GM19372 (cell line): ENCODE measurements around the gene DOCK1.

ENCODE experiments used
- ATAC-seq: cut with Tn5 transposase; IDR thresholded peaks from one replicate; pipeline ENCODE4 v1.9.1; 2021; ENCODE audit warnings: mild to moderate bottlenecking, low read depth, moderate library complexity; ENCODE audit not compliant: unreplicated experiment

DOCK1 gene

DNA sequence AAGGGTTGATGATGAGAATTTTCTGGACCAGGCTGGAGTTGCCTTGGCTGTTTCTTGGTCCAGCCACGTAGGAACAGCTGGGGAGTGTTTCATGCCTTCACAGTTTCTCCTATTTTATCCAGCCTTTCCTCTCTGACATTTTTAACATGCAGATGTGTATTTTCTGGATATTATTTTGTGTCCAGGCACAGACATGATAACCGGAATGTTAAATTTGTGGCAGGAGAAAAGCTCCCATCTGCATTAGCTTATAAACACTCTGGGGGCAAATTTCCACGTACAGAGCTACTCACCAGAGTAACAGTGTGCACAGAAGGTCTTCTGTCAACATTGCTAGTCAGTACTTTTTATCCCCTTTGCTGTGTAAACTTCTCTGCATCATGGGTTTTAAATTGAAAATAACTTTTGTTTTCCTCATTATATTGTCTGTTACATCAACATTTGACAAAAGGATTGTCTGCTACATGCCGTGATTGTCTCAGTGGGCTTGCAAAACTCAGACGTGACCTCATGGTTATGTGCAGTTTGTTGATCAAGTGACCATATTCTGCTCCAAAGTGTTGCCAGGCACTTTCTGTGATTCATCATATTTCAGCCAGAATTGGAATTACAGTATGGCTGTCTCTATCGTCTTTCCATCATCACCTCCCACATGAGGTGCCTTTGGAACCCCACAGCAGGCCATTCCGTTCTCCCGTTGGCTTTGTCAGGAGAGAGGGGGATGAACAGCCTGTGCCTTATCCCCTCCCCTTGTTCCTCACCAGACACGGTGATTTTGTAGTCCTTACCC, 249.8 kb downstream of the DOCK1 start:
- no peak for ATAC-seq

GRCh38 chr10:127157089-127157488, 251.9 kb downstream of the DOCK1 start:
- no peak for ATAC-seq

GRCh38 chr10:127157506-127158200, 252.4 kb downstream of the DOCK1 start:
- no peak for ATAC-seq

DNA sequence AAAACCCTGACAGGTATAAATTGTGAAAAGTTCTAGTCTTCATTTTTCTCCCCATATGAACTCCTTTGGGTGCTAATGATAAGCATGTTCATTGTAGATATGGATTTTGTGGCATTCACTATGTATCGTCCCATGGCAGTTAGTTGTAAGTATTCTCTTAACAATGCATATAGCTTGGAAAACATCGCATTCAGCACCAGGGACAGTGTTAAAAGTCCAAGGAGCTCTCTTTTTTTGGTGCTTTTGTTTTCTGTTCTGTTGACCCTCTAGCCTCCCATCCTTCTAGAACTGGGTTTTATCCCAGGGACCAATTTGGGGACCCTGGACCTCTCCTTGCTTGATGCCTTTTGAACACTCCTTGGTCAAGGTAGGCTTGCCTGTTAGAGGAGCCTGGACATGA, 253.4 kb downstream of the DOCK1 start:
- no peak for ATAC-seq

DNA sequence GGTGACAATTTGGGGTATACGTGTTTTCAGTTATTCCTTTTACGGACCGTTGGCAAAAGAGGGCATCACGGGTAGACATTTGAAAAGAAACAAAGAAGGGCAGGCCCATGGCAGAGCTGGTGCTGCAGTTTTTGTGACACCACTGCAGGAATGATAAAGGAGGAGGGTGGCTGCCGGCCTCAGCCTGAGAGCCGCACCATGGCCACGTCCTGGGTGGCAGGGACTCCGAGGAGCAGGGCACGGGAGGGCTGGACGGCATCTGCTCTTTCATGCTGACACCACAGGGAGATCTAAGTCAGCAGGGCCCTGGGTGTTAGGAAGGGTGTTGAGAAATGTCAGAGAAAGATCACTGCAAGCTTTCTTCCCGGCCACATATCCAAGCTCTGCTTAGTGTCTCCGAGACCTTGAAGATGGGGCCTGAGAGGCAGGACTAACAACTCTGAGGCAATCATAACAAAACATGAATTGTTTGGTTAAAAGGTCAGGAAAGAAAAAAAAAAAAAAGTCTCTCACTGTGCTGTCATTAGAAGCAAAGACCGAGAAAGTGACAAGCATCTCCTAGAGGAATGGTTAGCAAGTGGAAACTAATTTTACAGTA, 254.5 kb downstream of the DOCK1 start:
- ATAC-seq: no peak

GRCh38 chr10:127161482-127161881, 256.3 kb downstream of the DOCK1 start:
- ATAC-seq: no peak

DNA sequence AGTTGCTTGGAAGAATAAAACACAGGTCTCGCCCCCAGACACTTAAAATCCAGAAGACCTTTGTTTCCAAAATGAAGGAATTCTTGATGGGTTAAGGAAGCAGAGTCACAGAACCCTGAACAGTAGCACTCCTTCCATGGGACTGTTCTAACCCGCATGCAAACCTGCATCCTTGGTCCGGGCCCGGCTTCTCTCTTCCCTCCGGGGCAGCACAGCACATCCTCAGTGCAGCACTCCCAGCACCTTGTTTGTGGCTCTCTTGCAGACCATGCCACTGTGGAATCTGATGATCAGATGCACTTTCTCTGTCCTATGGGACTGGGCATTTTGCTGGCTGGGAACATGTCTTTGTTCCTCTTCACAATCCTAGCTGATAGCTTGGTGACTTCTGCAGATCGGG, 257.6 kb downstream of the DOCK1 start:
- no peak for ATAC-seq

GRCh38 chr10:127168261-127168660, 263.0 kb downstream of the DOCK1 start:
- ATAC-seq: no peak

DNA sequence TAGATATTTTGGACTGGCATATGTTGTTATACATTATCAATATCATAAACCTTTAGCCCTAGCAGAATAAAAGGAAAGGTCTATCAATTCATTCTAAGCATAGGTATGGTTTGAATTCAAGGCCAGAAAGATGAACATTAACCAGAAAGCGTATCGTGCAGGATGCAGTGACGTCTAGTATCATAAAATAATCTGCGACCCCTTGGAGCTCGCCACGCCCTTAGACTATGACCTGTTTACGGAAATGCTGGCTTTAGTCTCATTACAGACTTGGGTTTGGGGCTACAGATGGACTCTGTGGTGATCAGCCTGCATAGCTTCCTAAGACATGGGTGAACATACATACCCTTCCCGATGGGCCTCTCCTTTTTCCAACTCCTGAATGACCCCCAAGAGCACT, 269.6 kb downstream of the DOCK1 start:
- no peak for ATAC-seq

DNA sequence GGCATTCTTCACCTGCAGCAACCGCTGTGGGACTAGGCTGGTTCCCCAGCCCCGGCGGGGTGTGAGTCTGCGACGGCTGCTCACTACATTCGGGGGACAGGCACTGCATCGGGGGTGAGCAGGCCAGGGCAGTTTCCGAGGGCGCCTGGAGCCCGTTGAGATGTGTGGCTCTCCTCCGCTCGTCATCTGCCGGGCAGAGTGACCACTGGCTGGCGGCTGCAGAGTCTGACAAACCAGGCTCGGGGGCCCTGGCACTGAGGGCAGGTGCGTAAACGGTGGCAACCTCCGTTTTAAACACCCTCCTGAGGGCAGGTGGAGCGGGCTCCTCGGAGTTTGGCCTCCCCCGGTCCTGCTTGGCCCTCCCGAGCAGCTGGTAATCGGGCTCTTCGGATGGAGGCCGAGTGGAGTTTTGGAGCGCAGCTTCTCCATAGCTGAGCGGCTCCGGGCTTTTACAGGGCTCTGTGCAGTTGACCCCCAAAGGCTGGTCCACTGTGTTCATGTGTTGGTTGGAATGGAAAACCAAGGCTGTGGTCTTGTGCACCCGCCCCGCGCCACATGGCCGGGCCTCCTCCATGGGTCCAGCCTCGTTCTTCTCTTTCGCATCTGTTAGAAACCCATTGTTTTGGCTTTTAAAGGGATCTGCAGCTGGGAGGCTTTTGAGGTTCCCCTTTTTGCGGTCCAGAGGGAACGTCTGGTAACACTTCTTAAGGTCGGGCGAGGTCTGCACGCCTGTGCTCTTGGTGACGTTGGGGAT, 270.3 kb downstream of the DOCK1 start:
- no peak for ATAC-seq

- ATAC-seq: no peak
Measured at GRCh38 chr10:127176649-127177048, 271.4 kb downstream of the DOCK1 start.

DNA sequence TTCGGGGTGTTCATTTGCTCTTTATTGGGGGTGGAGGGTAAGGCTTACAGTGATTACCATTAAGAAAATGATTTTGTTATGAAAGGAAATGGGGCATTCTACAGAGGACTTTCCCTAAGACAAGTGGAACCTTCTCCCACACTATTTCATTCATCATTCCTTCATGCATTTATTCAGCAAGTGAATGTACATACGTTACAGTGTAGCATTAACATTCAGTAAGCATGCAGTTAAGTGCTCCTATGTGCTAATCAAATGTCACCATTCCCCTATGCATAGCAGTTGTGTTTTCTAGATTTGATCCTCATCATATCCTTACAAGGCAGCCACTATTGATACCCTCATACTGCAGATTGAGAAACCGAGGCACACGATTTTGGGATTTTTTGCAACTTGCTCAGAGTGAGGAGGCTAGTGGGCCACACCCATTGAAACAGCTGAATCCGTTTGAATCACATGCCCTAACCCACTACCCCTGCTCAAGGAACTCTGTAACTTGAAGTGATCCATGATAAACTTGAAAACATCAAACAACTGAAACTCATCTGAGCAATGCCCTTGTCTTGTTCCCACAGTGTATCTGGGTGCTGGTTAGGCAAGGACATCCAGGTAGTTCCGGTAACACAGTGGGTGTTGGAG, 274.5 kb downstream of the DOCK1 start:
- no peak for ATAC-seq

GRCh38 chr10:127182161-127182560, 276.9 kb downstream of the DOCK1 start:
- ATAC-seq: no peak

GRCh38 chr10:127184582-127184981, 279.4 kb downstream of the DOCK1 start:
- ATAC-seq: no peak

- no peak for ATAC-seq
Measured at GRCh38 chr10:127186813-127187212, 281.6 kb downstream of the DOCK1 start.

DNA sequence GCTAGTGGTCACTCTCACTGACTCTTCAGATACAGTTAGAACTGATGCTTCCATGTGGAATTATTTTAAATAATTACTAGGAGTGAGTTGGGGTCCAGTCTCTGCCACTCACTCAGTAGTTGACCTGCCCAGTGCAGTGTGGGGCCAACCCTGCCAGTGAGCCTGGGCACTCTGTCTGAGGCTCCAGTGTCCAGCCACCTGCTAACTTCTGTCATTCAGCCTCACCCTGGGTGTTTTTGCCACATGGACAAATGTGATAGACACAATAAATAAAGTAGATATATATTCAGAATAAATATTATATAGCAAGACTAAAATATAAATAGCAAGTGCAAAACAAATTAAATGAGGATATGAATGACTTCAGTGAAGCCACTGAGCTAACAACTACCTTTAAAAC, 284.0 kb downstream of the DOCK1 start:
- ATAC-seq: no peak

DNA sequence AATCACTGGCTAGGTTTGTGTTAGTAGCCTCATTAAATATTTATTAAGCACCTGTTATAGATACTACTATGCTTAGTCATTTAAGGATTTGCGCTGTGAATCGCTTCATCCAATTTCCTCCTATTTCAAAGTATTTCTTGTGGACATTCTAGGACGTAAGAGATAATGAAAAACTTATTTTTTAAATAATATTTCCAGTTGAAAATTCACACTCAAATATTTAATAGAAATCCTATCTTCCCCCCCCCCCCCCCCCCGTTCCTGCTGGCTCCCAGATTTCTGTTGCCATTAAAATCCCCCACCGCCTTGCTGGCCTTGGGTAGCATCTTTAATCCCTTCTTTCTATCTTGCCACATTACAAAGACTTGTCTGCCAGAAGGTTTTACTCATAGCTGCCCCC, 285.2 kb downstream of the DOCK1 start:
- no peak for ATAC-seq

- no peak for ATAC-seq
Measured at GRCh38 chr10:127193125-127193524, 287.9 kb downstream of the DOCK1 start.

GRCh38 chr10:127194111-127194510, 288.9 kb downstream of the DOCK1 start:
- ATAC-seq: no peak

DNA sequence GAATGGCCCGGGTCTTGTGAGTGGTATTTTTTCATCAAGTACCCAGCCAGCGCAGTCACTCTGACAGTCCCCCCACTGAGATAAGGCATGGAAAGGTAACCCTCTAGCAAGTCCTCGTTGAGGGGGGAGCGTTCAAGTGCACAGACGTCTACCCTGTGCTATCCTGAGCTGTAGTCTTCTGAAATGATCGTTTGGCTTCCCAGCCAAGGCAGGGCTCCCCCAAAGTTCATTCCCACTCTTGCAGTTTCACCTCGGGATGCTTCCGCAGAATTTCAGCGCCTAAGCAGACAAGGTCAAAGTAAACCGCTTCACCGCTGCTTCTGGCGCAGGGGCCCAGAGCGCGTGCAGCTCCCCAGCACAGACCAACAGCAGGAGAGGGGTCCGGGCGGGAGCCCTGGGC, 289.4 kb downstream of the DOCK1 start:
- ATAC-seq: no peak
